Liver (tissue), 9 donors: ENCODE results near the gene TMEM120B. TPM values are rescaled to one million over a fixed set of nuclear protein-coding genes. Genes with fewer than 3 reads are reported as not detected.

Source experiments
- DNase-seq: peaks from one replicate; pipeline ENCODE4 v3.0.0-alpha.2; 2017; ENCODE audit warnings: low spot score
- H3K27ac ChIP-seq, 2 donors: one replicate each; pipeline ENCODE4 v1.7.0; 2013; ENCODE audit warnings: inconsistent platforms in 2 of 2, low read length in 2 of 2, control low read depth in 1 of 2, low read depth in 1 of 2, mild to moderate bottlenecking in 1 of 2
- H3K27me3 ChIP-seq, 4 donors: one replicate each; pipeline versions ENCODE4 v1.6.1 to v1.7.0; 2013; ENCODE audit warnings: low read length in 3 of 4, inconsistent platforms in 1 of 4, mild to moderate bottlenecking in 1 of 4, moderate library complexity in 1 of 4; ENCODE audit not compliant: control insufficient read depth in 4 of 4, insufficient read depth in 4 of 4
- H3K36me3 ChIP-seq, 4 donors: one replicate each; pipeline versions ENCODE4 v1.6.1 to v1.7.0; 2013; ENCODE audit warnings: low read length in 3 of 4, mild to moderate bottlenecking in 3 of 4, low read depth in 1 of 4, moderate library complexity in 1 of 4; ENCODE audit not compliant: control insufficient read depth in 4 of 4, insufficient read depth in 3 of 4
- H3K4me1 ChIP-seq, 4 donors: one replicate each; pipeline versions ENCODE4 v1.6.1 to v1.7.0; 2013; ENCODE audit warnings: low read length in 3 of 4, mild to moderate bottlenecking in 3 of 4, moderate library complexity in 1 of 4; ENCODE audit not compliant: control insufficient read depth in 4 of 4, insufficient read depth in 4 of 4
- H3K4me3 ChIP-seq, 3 donors: one replicate each; pipeline versions ENCODE4 v1.6.1 to v1.7.0; 2013; ENCODE audit warnings: low read length in 3 of 3, control low read depth in 1 of 3, low read depth in 1 of 3, mild to moderate bottlenecking in 1 of 3
- H3K9ac ChIP-seq, 2 donors: one replicate each; pipeline ENCODE4 v1.7.0; 2013; ENCODE audit warnings: low read length in 2 of 2, mild to moderate bottlenecking in 2 of 2, moderate library complexity in 2 of 2, control low read depth in 1 of 2, low read depth in 1 of 2
- H3K9me3 ChIP-seq, 4 donors: one replicate each; pipeline versions ENCODE4 v1.6.1 to v1.7.0; 2013; ENCODE audit warnings: low read length in 3 of 4; ENCODE audit not compliant: control insufficient read depth in 4 of 4
- GABPA ChIP-seq, 2 donors: IDR thresholded peaks in 1 of 2; conservative IDR thresholded peaks in 1 of 2; 2 replicates each; pipeline ENCODE4 v1.6.1; 2016; ENCODE audit warnings: antibody characterized with exemption in 2 of 2, mild to moderate bottlenecking in 1 of 2, moderate library complexity in 1 of 2
- HNF4A ChIP-seq, 2 donors: conservative IDR thresholded peaks; 2 replicates each; pipeline ENCODE4 v1.6.1; 2016; ENCODE audit warnings: antibody characterized with exemption in 2 of 2, mild to moderate bottlenecking in 2 of 2
- RAD21 ChIP-seq, 2 donors: IDR thresholded peaks; 2 replicates each; pipeline ENCODE4 v1.6.1; 2016; ENCODE audit warnings: antibody characterized with exemption in 2 of 2, mild to moderate bottlenecking in 2 of 2
- RXRA ChIP-seq, 2 donors: IDR thresholded peaks; 2 replicates each; pipeline ENCODE4 v1.6.1; 2017 to 2018; ENCODE audit warnings: antibody characterized with exemption in 2 of 2, mild to moderate bottlenecking in 1 of 2
- TAF1 ChIP-seq: conservative IDR thresholded peaks from 2 replicates; pipeline ENCODE4 v1.6.1; 2016; ENCODE audit warnings: antibody characterized with exemption, mild to moderate bottlenecking
- YY1 ChIP-seq: IDR thresholded peaks from 2 replicates; pipeline ENCODE4 v1.6.1; 2016; ENCODE audit warnings: antibody characterized with exemption, mild to moderate bottlenecking
- WGBS: extraction: QIAGEN DNeasy Blood & Tissue Kit; methylation state at CpG from one replicate; pipeline ENCODE4 v1.1.7; 2013; 5-methylcytosine and 5-hydroxymethylcytosine counted together
- polyA plus RNA-seq, 2 donors: library from polyadenylated mRNA; stranded (reverse) in 1 of 2; unstranded in 1 of 2; fragments of 200-250 nt in 1 of 2; fragments of >200 nt in 1 of 2; fragmentation: Nextera tagmentation in 1 of 2; extraction: Ambion mirVana in 1 of 2; gene quantifications; one replicate each; pipeline versions ENCODE4 v1.2.1 to v1.2.3, GENCODE V29; 2013 to 2015
- total RNA-seq, 2 donors: library from RNA; depleted of rRNA; stranded (reverse); fragments of >200 nt; gene quantifications; one replicate each; pipeline ENCODE4 v1.2.3, GENCODE V29; 2014
- TF ChIP-seq, protein P1 (sequence below): fragments of 150-350 bp; IDR thresholded peaks from 2 replicates; pipeline ENCODE4 v1.5.1; 2017; ENCODE audit warnings: improper control_type of control experiment, low read depth, low read length; ENCODE audit not compliant: missing input control
- TF ChIP-seq, protein P2 (sequence below): IDR thresholded peaks from 2 replicates; pipeline ENCODE4 v1.6.1; 2016; ENCODE audit warnings: antibody characterized with exemption
- TF ChIP-seq, protein P3 (sequence below): IDR thresholded peaks from 2 replicates; pipeline ENCODE4 v1.6.1; 2016; ENCODE audit warnings: antibody characterized with exemption
- TF ChIP-seq, protein P4 (sequence below): IDR thresholded peaks from 2 replicates; pipeline ENCODE4 v1.6.1; 2016; ENCODE audit warnings: antibody characterized with exemption
- donor health status: healthy.
- donor health status: healthy.
- donor health status: healthy.
- donor health status: healthy.
- donor health status: healthy.

The TMEM120B gene
- total and polyA plus RNA-seq, 4 donors: 1.6 to 9.2 (median 3.4) TPM

DNA sequence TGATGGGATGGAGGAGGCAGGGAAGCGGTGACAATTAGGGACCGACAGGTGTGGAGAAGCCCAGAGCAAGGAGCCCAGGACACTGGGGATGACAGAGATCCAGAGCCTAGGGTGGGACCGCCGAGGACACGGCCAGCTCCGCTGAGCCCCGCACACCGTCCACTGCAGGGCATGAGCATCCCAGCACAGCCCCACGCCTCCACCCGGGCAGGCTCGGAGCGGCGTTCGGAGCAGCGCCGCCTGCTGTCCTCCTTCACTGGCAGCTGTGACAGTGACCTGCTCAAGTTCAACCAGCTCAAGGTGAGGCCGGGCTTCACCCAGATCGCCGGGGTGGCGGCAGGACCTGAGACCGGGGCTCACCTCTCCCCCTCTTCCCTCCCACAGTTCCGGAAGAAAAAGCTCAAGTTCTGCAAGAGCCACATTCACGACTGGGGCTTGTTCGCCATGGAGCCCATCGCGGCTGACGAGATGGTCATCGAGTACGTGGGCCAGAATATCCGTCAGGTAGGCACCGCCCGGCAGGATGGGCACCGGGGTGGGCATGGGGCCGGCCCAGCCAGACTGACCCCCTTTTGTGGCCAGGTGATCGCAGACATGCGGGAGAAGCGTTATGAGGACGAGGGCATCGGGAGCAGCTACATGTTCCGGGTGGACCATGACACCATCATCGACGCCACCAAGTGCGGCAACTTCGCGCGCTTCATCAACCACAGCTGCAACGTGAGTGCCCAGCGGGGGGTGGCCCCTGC, 115.0 kb downstream of the TMEM120B start (continued):
- TF ChIP-seq, protein P1, sequence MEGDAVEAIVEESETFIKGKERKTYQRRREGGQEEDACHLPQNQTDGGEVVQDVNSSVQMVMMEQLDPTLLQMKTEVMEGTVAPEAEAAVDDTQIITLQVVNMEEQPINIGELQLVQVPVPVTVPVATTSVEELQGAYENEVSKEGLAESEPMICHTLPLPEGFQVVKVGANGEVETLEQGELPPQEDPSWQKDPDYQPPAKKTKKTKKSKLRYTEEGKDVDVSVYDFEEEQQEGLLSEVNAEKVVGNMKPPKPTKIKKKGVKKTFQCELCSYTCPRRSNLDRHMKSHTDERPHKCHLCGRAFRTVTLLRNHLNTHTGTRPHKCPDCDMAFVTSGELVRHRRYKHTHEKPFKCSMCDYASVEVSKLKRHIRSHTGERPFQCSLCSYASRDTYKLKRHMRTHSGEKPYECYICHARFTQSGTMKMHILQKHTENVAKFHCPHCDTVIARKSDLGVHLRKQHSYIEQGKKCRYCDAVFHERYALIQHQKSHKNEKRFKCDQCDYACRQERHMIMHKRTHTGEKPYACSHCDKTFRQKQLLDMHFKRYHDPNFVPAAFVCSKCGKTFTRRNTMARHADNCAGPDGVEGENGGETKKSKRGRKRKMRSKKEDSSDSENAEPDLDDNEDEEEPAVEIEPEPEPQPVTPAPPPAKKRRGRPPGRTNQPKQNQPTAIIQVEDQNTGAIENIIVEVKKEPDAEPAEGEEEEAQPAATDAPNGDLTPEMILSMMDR: no peak
- TF ChIP-seq, protein P2, sequence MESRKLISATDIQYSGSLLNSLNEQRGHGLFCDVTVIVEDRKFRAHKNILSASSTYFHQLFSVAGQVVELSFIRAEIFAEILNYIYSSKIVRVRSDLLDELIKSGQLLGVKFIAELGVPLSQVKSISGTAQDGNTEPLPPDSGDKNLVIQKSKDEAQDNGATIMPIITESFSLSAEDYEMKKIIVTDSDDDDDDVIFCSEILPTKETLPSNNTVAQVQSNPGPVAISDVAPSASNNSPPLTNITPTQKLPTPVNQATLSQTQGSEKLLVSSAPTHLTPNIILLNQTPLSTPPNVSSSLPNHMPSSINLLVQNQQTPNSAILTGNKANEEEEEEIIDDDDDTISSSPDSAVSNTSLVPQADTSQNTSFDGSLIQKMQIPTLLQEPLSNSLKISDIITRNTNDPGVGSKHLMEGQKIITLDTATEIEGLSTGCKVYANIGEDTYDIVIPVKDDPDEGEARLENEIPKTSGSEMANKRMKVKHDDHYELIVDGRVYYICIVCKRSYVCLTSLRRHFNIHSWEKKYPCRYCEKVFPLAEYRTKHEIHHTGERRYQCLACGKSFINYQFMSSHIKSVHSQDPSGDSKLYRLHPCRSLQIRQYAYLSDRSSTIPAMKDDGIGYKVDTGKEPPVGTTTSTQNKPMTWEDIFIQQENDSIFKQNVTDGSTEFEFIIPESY: no peak
- TF ChIP-seq, protein P3, sequence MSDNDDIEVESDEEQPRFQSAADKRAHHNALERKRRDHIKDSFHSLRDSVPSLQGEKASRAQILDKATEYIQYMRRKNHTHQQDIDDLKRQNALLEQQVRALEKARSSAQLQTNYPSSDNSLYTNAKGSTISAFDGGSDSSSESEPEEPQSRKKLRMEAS: no peak
- TF ChIP-seq GABPA (IDR thresholded peaks at IDR 0.05 in 1 of 2, conservative IDR thresholded peaks at IDR 0.05 in 1 of 2): no peak
- TF ChIP-seq TAF1: no peak
- no peak for TF ChIP-seq RAD21 (IDR thresholded peaks at IDR 0.05)

DNA sequence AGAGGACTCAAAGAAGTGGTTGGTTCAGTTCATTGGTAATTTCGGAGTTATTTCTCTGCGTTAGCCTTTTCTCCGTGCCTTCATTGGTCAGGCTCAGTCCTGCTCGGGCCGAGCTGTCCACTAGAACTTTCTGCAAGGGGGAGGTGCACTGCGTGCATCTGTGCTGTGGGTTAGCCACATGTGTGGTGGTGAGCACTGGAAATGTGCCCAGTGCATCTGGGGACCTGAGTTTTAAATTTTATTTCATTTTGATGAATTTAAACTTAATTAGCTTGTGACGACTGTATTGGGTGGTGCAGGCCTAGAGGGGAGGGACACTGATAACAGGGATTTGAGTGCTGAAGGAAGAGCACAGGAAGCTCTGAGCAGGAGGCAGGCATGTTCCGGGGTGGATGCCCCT, 115.8 kb downstream of the TMEM120B start:
- Histone ChIP-seq H3K27ac (no peak overlapping the region), H3K9ac (no peak overlapping the region)
- WGBS: 95% methylated on average over 8 of the region's 8 CpGs

DNA sequence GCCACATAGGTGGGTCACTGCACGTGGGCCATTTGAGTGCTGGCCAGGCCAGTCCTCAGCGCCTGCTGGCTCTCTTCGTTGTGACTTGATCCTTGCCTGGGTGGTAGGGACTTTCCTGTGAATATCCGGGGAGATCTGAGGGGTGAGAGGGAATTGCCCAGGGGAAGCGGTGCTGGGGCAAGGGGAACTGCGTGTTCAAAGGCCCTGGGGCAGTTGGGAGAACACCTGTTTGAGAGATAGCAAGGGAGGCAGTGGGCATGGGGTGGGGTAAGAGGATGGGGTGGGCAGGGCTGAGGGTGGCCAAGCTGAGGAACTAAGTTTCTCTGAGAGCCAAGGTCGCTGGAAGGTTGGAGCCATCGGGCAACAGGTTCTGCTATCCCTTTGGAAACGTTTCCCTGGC, 116.3 kb downstream of the TMEM120B start:
- Histone ChIP-seq H3K9ac (no peak overlapping the region), H3K9me3 (no peaks in the 10 kb centered on the region), H3K27ac (no peak overlapping the region), H3K36me3 (peaks cover 24 to 71% (median 33%) of the 10 kb centered on the region in 4 donors), H3K27me3 (no peaks in the 10 kb centered on the region), H3K4me3 (no peak overlapping the region), H3K4me1 (no peaks in the 10 kb centered on the region)
- WGBS: 92% methylated on average over 9 of the region's 9 CpGs
- DNase-seq: no peak
- TF ChIP-seq RAD21 (IDR thresholded peaks at IDR 0.05) (no peak), TAF1 (no peak), RXRA (IDR thresholded peaks at IDR 0.05) (no peak)
- TF ChIP-seq, protein P4, sequence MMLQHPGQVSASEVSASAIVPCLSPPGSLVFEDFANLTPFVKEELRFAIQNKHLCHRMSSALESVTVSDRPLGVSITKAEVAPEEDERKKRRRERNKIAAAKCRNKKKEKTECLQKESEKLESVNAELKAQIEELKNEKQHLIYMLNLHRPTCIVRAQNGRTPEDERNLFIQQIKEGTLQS: no peak
- TF ChIP-seq, protein P3: no peak

More for the DNA sequence above, 115.8 kb downstream of the TMEM120B start:
- no peak for DNase-seq
- Histone ChIP-seq H3K4me1 (no peaks in the 10 kb centered on the region), H3K27me3 (no peaks in the 10 kb centered on the region), H3K9me3 (no peaks in the 10 kb centered on the region), H3K4me3 (no peak overlapping the region), H3K36me3 (peaks cover 28 to 77% (median 37%) of the 10 kb centered on the region in 4 donors)
- no peak for TF ChIP-seq HNF4A (conservative IDR thresholded peaks at IDR 0.05)
- no peak for TF ChIP-seq RXRA (IDR thresholded peaks at IDR 0.05)
- no peak for TF ChIP-seq YY1
